NCI-H1694 treated with DMSO at 0.1 percent for 48 hours (cell line): ENCODE results near the gene BUD13.
"Not testable (repeated sequence)": the region's sequence is repeated elsewhere in the genome, so short reads cannot be mapped to it uniquely, and the experiment has no call there.

Experiments used
- DNase-seq: peaks from one replicate; lab custom pipeline; 2025; lab: John Stamatoyannopoulos, UW

The BUD13 gene

DNA sequence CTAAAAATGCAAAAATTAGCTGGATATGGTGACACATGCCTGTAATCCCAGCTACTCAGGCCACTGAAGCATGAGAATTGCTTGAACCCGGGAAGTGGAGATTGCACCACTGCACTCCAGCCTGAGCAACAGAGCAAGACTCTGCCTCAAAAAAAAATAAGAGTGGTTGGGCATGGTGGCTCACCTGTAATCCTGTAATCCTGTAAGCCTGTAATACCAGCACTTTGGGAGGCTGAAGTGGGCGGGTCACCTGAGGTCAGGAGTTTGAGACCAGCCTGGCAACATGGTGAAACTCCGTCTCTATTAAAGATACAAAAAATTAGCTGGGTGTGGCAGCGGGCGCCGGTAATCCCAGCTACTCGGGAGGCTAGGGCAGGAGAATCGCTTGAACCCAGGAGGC is 16.7 kb downstream of the BUD13 start:
- DNase-seq, result not testable (repeated sequence)

DNA sequence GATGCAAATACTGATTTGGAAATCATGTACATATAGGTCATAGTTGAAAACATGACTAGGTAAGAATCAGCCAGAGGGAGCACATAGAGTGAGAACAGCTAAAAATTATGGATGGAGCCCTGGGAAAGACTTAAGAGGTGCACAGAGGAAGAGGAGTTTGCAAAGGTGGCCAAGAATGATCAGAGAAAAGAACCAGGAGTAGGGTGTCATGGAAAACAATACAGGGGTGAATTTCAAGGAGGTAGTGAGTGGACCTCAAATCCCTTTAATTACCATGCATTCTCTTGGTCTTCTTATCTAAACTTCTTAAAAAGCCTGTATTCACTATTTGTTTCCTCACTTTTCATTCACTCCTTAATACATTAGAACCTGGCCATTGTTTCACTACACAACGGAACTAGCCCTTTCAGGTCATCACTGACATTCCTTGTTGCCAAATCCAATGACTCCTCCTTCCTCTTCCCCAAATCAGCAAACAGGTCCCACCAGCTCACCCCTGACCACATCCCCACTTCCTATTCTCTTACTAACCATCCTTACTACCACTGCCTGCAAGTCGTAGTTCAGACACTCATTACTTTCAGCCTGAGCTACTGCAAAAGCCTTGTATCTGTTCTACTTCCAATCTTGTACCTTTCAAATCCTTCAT is 22.6 kb downstream of the BUD13 start:
- DNase-seq, result no peak

DNA sequence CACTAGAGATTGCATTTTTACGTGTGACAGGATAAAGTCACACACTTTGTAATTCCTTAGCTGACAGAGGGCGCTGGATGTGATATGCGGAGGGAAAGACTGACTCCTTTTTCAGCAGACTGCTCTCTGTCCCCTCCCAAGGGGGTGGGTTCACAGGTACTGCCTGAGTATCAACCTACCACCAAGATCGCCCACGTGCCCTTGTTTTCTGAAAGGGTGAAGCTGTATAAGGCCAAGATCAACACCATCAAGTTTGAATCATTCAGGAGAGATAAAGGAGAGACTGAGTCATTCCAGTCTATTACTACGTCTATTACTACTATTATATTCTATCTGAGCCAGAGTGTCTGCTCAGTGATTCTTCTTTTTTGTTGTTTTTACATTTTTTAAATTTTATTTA is 30.7 kb downstream of the BUD13 start:
- DNase-seq, result no peak

DNA sequence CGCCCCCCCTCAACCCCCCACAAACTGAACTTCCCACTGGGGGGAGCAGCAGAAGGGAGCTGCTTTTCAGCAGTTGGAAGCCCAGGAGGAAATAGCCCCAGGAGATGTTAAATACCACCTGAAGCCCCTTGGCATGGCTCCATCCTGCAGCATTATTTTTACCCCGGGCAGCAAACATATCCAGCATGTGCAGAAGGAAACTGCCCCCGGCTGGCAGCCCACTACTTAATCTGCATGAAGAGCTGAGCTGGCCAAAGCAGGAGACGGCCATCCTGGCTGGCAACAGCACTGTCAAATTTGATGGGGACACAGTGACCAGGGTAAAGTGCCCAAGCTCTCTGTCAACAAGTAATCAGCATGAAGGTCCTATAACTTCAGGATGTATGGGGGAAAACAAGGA is 32.0 kb downstream of the BUD13 start:
- DNase-seq, result no peak

DNA sequence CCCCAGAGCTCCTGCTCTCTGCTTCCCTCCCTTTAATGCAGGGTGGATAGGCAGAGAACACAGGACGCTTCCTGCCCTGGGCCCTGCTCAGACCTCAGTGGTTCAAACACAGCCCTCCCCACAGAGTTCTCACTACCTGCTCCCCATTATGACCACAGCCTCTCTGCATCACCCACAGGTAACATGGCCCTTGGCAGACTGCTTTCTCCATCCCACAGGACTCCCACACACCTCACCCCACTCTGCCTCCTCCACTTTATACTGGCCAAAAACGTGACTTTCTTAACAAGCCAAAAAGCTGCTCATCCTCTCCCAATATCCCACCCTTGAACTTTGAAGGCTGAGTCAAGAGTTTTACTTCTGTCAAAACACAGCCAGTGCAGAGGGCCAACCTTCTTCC is 33.8 kb downstream of the BUD13 start:
- DNase-seq, result no peak

DNA sequence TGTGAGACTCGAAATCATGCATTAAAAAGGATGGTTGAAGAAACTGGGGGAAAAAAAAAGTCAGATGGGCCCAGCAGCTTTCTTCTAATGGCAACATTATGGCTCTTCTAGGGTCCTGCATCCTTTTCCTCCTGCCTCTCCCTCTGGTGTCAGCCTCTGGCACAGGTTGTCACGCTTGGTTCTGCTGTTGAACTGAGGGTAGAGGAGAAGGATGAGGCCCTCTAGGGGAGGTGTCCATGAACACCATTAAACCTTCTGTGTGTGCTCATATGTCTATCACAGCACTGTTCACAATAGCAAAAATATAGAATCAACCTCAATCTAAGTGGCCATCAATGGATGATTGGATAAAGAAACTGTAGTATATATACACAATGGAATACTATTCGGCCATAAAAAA is 36.0 kb downstream of the BUD13 start:
- no peak for DNase-seq

DNA sequence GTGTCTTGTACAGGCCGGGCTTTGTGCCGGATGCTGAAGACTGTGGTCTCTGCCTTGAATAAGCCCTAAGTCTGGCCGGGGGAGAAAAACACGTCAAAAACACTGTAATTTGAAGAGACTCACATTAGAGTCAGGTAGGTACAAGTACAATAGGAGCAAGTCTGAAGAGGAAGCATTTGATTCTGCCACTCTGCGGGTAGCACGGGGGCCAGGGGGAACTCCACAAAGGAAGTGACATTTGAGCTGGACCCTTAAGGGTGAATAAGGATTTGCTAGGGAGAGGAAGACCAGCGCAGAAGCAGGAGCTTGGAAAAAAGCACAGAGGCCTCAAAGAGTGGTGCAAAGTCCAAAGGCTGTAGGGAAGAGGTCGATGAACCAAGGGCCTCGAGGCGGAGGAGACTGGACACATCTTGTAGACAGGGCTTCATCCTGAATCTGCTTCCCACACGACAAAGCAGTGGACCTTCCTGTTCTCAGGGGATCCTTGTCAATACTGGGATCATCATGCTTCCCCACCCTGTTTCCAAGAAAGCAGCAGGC is 38.7 kb downstream of the BUD13 start:
- DNase-seq, result no peak

DNA sequence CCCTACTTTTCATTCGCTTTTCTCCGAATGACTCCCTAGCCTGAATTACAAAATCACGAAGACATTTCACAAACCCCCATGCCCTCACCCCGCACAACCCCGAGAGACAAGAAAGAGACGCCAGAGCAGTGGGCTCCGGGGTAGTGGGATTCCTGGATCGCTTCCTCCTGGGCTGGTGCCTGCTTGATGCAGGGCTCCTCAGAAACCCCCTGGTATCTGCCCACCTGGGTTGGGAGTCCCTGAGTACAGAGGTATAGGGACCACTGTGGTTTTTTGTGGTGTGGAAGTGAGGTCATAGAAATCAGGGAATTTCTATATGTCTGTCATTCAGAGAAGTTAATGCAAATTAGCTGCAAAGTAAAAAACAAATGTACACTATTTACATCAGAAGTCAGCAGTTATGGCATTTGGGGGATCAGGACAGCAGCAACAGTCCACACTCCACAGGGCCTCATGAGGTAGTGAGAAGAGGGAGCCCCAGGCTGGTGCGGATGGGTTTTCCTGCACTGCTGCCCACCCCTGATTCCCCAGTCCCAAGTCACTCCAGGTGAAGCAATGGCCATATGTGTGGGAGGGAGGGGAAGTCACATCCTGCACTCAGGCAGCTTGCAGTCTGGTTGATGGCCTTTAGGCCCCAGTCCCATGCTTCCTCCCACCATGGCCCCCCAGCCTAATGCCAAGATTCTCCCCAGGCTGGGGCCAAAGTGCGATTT is 39.6 kb downstream of the BUD13 start:
- DNase-seq, result no peak

DNA sequence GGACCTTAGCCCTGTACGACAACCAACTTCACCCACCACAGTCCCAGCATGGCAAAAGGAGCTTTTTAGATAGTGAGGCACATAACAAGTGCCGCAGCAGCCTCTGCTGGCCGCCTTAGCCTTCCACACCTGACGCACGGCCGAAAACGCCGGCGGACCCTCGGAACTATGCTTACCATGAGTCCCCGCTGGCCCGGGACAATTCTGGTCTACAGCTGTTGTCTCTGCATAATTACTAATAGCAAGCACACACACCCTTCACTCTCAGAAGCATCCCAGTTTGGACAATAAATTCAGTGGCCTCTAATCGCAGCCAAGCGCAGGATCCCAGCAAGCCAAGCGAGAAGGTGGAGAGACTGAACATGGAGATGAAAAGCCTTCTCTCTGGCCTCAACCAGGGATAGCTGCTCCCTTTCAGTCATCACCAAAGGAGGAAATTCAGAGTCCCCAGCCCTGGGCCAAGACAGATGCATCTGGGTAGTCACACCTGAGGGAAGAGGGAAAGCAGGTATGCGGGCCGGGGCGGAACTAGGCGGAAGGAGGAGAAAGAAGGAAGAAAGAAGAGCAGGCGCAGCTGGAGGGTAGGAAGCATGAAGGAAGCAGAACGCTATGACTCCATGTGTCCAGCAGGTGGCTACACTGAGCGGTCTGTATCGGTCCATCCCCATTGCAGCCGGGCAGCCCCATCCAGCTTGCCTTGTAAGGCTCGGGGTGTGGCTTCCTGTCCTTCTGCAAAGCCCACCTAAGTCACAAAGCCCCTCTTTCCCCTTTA is 40.3 kb downstream of the BUD13 start:
- no peak for DNase-seq

DNA sequence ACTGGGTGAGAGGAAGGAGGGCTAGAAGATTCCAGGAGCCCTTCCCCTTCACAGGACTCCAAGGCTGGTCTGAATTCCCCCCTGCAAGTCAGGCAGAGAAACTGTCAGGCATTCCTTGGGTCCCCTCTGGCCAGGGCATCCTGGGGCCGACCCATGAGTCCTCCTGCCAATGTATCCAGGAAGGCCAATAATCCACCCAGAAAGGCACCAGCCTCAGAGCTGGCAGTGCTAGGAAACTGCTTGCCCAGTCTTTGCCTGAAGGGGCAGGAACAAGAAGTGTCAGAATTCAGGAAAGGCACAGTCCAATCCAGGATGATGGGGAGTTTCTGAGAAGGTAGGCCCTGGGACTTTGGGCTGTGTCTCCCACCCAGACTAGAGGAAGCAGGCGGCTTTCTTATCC is 41.0 kb downstream of the BUD13 start:
- no peak for DNase-seq

DNA sequence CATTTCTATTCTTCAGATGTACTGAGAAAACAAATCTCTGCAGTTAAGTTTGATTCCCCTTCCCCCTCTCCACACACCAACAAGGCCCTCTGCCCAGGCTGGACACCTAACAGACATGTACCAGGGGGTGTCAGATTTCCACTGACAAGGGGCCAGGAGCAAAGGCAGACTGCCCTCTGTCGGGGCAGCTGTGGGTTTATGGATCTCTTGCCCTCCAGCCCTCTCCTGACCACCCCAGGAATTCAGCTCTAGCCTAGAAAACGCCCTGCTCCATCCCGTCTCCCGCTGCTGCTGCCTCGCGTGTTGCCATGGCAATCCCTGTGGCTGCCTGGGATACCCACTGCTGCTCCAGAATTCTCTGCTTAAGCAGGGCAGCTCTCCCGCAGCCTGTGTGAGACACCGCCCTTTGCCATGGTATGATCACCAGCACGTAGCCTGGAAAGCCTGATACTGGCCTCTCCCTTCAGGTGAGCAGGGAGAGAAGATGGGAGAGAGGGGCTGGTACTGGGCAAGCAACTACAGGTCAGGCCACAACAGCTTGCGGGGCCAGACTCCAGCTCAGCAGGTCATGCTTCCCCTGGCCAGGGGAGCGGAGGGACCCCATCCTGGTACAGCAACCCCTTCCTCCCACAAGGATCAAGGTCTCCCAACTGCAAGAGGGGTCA is 41.6 kb downstream of the BUD13 start:
- no peak for DNase-seq

DNA sequence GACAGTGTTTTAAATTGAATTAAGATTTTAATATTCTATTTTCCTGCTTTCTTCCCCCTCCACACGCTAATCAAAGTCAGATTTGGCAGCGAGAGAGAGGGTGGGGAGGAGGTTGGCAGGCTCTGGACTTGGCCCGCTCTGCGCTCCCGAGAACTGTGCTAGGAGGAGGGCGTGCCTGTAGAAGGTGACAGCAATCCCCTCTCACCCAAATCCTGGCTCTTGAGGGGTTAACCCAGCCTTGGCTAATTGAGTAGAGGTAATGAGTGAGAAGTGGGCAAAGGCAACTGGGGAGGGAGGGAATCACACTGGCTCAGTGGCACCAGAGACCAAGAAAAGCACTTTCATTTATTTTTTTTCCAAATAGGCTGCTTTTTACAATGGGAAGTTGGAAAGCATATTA is 42.2 kb downstream of the BUD13 start:
- DNase-seq, result no peak

DNA sequence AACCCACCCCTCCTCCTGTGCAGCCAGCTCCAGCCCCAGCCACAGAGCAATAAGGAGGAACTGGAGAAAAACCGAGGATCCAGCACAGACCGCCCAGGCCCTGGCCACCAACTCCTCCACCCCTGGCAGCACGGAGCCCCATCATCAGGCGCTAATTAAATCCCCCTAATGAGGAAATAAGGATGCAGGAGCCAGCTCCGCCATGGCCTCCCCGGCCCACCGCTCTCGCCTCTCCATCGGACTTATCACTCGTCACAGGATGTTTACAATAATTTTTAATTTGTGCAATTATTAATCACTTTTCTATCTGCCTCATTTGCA is 42.6 kb downstream of the BUD13 start:
- no peak for DNase-seq

DNA sequence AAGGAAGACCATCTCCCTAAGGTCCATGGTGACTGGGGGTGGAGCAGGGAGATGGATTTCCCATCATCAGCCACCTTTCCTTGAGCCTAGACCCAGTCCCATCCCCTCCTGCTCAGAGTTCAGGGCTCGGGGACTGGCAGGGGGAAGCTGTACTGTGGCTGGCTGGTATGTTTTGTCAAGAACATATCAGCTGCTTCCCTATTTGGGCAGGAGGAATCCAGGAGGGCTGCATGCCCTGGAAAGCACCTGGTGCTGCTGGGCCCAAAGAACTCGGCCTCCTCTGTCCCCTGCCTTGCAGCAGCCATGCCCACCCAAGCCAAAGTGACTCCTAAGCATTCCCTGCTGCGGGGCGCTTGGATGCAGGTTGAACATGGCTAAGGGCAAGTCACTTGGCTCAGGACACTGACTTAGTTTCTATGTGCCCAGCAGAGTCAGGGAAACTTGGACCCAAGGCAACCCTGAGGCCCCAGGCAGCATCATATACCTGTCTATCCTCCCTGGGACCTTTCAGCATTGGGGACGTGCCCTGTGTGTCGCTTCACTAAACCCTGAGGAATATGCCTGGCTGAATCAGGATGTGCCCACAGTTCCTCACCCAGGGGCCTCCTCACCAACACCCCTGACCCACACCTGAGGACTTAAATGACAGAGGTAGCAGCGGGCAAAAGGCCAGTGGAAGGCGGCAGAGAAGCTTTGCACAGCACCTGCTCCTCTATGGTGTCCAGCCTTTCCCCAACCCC is 43.1 kb downstream of the BUD13 start:
- no peak for DNase-seq

DNA sequence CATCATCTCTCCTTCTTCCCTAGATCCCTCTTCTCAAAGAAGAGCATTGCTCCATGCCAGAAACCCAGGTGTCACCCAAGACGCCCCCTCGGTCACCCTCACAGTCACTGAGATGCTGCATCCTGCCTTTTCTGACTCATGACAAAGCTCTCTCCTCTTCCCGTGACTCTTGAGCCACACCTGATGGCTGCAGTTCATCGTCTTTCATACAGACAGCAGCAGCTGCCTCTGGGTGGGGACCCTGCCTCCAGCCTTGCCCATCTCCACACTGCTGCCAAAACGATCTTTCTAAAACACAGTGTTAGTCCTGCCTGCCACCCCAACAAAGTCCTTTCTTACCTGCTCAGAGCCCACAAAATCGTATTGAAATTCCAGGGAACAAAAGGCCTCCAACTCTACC is 44.8 kb downstream of the BUD13 start:
- DNase-seq, result no peak

DNA sequence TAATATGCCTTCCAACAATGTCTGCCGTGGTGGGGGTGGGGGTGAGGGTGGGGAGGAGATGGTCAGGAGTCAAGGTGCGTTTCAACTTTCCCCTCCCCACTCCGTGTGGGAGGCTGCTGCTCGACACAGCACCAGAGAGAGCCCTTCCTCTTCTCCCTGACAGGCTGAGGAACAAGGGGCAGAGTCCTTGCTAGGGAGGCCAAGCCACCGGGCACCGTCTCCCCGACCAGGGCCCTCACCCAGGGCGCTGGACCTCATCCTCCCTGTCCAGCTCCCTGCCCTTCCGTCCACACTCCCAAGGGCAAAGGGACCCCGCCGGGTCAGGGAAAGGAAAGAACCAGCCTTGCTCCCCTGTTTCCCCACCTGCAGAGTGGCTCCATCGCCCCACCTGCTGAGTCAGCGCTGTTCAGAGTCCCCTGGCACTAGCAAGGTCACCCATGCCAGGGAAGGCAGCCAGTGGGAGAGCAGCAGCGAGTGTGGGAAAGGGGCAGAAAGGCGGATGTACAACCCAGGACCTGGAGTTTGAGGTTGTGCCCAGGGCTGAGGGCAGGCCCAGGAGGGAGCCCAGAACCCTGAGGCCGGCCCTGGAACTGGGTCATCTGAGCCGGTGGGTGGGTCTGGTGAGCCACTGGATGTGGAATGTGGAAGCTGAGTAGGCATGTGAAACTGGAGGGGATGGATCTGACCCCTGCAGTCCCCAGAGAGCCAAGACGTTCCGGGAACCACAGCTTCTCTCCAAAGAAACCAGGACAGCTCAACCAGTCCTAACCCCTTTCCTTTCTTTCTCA is 47.2 kb downstream of the BUD13 start:
- no peak for DNase-seq

DNA sequence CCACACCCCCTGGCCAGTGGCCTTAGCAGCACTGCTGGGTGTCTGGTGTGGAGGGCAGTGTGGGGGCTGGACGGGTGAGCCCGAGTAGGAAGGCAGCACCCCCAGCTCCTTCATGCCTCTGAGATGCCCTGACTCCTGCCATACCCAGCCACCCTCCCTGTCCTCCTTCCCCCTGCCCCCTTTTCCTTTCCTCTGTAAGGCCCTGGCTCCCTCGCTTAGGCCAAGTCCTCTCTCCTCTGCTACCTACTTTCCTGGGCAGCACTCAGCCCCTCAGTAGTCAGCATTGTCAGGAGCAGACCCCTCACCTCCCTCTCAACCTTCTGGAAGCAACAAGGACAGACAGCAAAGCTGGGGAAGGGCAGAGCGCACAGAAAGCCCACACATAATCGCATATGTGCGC is 48.0 kb downstream of the BUD13 start:
- DNase-seq, result no peak

DNA sequence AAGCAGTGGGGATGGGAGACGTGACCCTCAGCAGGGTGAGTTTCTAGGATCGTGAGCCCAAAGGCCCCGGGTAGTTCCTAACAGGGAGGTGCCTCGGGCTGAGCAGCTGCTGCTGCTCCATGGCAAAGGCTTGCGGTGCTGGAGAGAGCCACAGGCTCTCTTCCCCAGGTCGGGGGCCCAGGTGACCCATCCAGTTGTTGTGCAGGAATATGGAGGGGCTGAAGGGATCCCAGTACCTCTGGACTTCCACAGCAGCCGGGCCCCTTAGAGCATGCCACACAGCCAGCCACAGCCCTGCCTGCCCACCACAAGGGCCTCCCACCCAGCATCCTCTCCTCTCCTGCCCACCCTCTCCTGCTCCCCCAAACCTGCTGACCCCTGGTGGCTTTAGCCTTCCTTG is 49.3 kb downstream of the BUD13 start:
- DNase-seq, result no peak

DNA sequence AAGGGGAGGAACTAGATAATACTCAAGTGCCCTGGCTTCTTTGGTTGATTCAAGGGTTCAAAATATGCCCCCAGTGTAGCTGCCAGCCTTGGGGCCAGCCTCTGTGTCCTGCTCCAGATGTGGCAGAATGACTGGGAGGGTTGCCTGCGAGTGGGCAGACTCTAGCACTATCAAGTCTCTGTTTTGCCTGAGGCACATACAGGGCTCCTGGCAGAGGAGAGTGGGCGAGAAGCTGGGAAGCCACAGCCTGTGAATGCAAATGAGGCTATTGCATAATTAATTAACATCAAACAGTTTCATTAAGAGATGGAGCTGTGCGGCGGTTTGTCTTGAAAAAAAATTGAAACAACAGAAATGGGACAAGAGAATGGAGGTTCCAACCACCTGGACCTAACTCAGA is 50.8 kb downstream of the BUD13 start:
- DNase-seq, result no peak

DNA sequence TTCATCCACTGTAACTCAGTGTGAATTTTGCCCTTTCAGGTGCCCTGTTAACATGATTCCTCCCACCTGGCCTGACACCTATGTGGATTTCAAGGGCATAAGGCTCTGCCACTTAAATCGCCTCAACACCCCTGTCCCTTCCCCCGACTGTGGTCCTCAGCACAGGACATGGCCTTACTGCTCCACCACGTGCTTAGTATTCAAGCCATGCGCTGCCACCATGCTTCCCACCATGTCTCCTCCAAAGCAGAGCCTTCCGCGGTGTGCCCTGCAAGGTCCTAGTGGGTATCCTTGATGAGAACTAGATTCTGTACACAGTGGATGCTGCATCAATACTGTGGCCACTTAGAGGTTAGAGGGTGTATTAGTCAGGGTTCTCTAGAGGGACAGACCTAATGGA is 51.9 kb downstream of the BUD13 start:
- DNase-seq, result no peak

DNA sequence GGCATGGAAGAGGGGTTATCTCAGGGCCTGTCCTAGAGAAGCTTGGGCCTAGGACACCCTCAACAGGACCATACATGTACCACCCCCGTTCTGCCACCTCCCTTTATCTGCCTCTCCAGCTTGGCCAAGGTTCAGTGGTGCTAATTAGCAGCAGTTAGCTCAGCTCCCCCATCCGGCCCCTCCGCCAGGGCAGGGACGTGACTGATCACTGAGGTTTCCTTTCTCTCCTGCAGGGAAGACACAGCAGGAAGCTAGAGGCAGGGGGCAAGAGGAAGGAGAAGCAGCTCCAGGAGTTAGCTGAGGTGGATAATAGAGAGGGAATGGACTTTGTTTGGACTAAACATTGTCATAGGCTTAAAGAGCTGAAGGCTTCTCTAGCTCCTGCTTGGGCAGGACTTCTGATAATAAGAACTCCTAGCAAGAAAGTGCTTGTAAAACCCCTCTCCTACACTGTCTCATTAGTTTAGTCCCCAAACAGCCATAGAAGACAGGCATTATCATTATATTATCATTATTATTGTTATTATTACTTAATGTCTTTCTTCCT is 53.8 kb downstream of the BUD13 start:
- no peak for DNase-seq
